PC-9 (cell line): Measurements from ENCODE around the gene ZNF705A. TPM values are rescaled to one million over a fixed set of nuclear protein-coding genes. Genes with fewer than 3 reads are reported as not detected.
"Not testable (repeated sequence)": the region's sequence is repeated elsewhere in the genome, so short reads cannot be mapped to it uniquely, and the experiment has no call there.

Experiments
- BruUV-seq: library from RNA; stranded (reverse); fragments of 400-500 nt; replicated peaks from 2 replicates; lab custom pipeline; 2021; lab: Mats Ljungman, UMichigan
- CTCF ChIA-PET: fragments of 300-600 bp; sonication (Branson Sonifier 250); formaldehyde crosslinking; loops from one replicate; lab custom pipeline; 2022; ENCODE audit warnings: antibody characterized with exemption; lab: Charles Lee
- POLR2A ChIA-PET: fragments of 300-600 bp; sonication (Branson Sonifier 250); formaldehyde crosslinking; loops from one replicate; lab custom pipeline; 2022; ENCODE audit warnings: antibody characterized with exemption; ENCODE audit not compliant: unreplicated experiment; lab: Charles Lee
- DNase-seq, 2 experiments: peaks; one replicate each; pipeline versions ENCODE4 v3.0.0 to v3.0.0-alpha.2; 2015 to 2022; ENCODE audit warnings: mixed read lengths in 1 of 2
- H2AFZ ChIP-seq: fragments of 200-600 bp; sonication (generic); 2 replicates; pipeline ENCODE4 v1.8.1; 2017; ENCODE audit warnings: antibody characterized with exemption
- H3F3A ChIP-seq: fragments of 200-600 bp; sonication (generic); 2 replicates; pipeline ENCODE4 v1.8.1; 2017; ENCODE audit warnings: antibody characterized with exemption, mild to moderate bottlenecking, low read depth; ENCODE audit not compliant: insufficient read depth
- H3K27ac ChIP-seq: fragments of 200-600 bp; sonication (generic); 2 replicates; pipeline ENCODE4 v1.6.1; 2016; ENCODE audit warnings: mixed run types
- H3K27me3 ChIP-seq: fragments of 200-600 bp; sonication (generic); 2 replicates; pipeline ENCODE4 v1.6.1; 2016; ENCODE audit warnings: low read depth, mixed run types; ENCODE audit not compliant: insufficient read depth
- H3K36me3 ChIP-seq: fragments of 200-600 bp; sonication (generic); 2 replicates; pipeline ENCODE4 v1.6.1; 2016; ENCODE audit warnings: low read depth, mixed run types
- H3K4me1 ChIP-seq: fragments of 200-600 bp; sonication (generic); replicated peaks from 2 replicates; pipeline ENCODE4 v1.6.1; 2016; ENCODE audit warnings: mixed run types; ENCODE audit not compliant: insufficient read depth
- H3K4me2 ChIP-seq: fragments of 200-600 bp; sonication (generic); 2 replicates; pipeline ENCODE4 v1.6.1; 2017; ENCODE audit warnings: mixed run types
- H3K4me3 ChIP-seq: fragments of 200-600 bp; sonication (generic); 2 replicates; pipeline ENCODE4 v1.6.1; 2016; ENCODE audit warnings: mixed run types
- H3K79me2 ChIP-seq: fragments of 200-600 bp; sonication (generic); 2 replicates; pipeline ENCODE4 v1.6.1; 2017; ENCODE audit warnings: low read depth, mixed run types
- H3K9me2 ChIP-seq: fragments of 200-600 bp; sonication (generic); 2 replicates; pipeline ENCODE4 v1.8.1; 2017; ENCODE audit warnings: mild to moderate bottlenecking; ENCODE audit not compliant: insufficient read depth
- H3K9me3 ChIP-seq: fragments of 200-600 bp; sonication (generic); 2 replicates; pipeline ENCODE4 v1.8.1; 2016; ENCODE audit warnings: low read depth; ENCODE audit not compliant: insufficient read depth
- H4K20me1 ChIP-seq: fragments of 200-600 bp; sonication (generic); 2 replicates; pipeline ENCODE4 v1.8.1; 2017; ENCODE audit not compliant: insufficient read depth
- CTCF ChIP-seq: fragments of 200-600 bp; sonication (generic); conservative IDR thresholded peaks from 2 replicates; pipeline ENCODE4 v1.6.1; 2017; ENCODE audit warnings: mixed run types, antibody characterized with exemption, mild to moderate bottlenecking, moderate library complexity
- EZH2 ChIP-seq: fragments of 200-600 bp; sonication (generic); IDR thresholded peaks from 2 replicates; pipeline ENCODE4 v1.8.0; 2017; ENCODE audit warnings: antibody characterized with exemption, low read depth
- intact Hi-C: fragments of 100-400 bp; cut with micrococcal nuclease; formaldehyde crosslinking; loops from one replicate; pipeline ENCODE4 v1.10.0; 2022; ENCODE audit not compliant: unreplicated experiment
- total RNA-seq: library from RNA; stranded (reverse); gene quantifications from 2 replicates; pipeline ENCODE4 v1.2.3, GENCODE V29; 2021

ZNF705A gene
- total RNA-seq, 1 experiment from 2014 or later, result not detected

- Histone ChIP-seq H3K27ac (no peak overlapping the region), H3K4me3 (no peak overlapping the region), H3K4me2 (no peak overlapping the region), H3F3A (no peaks in the 10 kb centered on the region), H4K20me1 (no peaks in the 10 kb centered on the region), H3K4me1 (no peaks in the 10 kb centered on the region), H2AFZ (no peak overlapping the region), H3K36me3 (no peaks in the 10 kb centered on the region), H3K27me3 (no peaks in the 10 kb centered on the region), H3K9me2 (no peaks in the 10 kb centered on the region), H3K9me3 (no peaks in the 10 kb centered on the region), H3K79me2 (no peaks in the 10 kb centered on the region)
- no TSS peak for BruUV-seq
- no peak for DNase-seq
- intact Hi-C loops, result no loop called here
- ChIA-PET POLR2A (no interaction called here), CTCF (no interaction called here)
- TF ChIP-seq EZH2, result no peak
- TF ChIP-seq CTCF, result no peak
Measured at GRCh38 chr12:8120072-8120713, 36.6 kb upstream of the ZNF705A start.

DNA sequence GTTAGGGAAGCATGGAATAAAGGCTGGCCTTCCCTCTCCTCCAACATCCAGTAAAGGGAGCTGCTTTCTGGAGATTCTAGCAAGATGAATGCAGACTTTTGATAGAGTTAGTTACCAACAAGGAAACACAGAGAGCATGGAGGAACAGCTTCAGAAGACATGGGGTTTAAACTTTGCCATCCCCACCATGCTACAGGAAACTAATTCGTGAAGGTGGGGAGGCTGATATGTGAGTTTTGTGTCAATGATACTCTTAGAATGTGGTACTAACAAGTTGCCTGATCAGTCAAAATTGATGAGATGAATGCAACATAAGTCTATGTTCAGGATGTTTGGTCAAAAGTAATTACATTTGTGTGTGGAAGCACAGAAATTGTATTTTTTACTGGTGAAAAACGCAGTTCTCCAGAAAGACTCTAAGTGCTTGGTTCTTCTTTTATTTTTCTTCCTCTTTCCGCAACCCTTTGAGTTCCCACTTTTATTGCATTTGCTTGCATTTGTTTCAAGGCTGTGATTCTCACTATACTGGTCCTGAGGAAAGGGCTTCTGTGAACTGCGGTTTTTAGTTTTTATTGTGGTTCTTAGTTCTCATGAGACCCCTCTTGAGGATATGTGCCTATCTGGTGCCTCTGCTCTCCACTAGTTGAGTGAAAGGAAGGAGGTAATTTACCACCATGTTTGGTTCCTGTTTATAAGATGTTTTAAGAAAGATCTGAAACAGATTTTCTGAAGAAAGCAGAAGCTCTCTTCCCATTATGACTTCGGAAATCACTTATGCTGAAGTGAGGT is 33.5 kb upstream of the ZNF705A start, which contains the start of gene CLEC4A:
TSS of gene CLEC4A (plus strand) at position 494 of the 789 bp plus-strand sequence. CDS start at position 756, 262 bp downstream.
- no peaks in the 10 kb centered on the region for H4K20me1 ChIP-seq
- no peaks in the 10 kb centered on the region for H3K27me3 ChIP-seq
- TF ChIP-seq CTCF (no peak), EZH2 (no peak)
- no TSS peak for BruUV-seq
- H3K4me3 ChIP-seq, result no peak within 1 kb of the TSS
- H3K4me2 ChIP-seq, result no peak within 1 kb of the TSS
- H3K36me3 ChIP-seq, result no peaks in the 10 kb centered on the region
- no peaks in the 10 kb centered on the region for H3K4me1 ChIP-seq
- DNase-seq, result no peak
- no peaks in the 10 kb centered on the region for H3K9me3 ChIP-seq
- H2AFZ ChIP-seq, result 0 out of 2 replicates have a peak within 1 kb of the TSS, but pooled peaks have one; percentile 4
- H3F3A ChIP-seq, result no peaks in the 10 kb centered on the region
- no peak within 1 kb of the TSS for H3K27ac ChIP-seq
- ChIA-PET CTCF (no interaction called here), POLR2A (no interaction called here)
- no peaks in the 10 kb centered on the region for H3K79me2 ChIP-seq
- intact Hi-C loops, result no loop called here
- H3K9me2 ChIP-seq, result no peaks in the 10 kb centered on the region

DNA sequence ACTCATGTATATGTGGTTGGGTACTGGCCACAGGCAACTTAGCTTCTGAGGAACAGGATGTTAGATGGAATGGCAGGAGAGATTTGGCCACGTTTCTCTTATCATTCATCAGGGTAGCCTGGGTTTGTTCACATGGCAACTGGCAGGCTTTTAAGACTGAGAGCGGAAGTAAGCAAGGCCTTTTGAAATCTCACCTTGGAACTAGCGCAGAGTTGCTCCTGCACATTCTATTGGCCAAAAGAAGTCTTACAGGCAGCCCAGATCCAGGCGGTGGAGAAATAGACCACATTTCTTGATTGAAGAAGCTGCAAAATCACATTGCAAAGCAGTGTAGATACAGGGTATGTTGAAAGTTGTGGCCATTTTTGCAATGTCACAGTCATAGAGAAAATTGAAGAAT is 29.7 kb upstream of the ZNF705A start:
- Histone ChIP-seq H4K20me1 (no peaks in the 10 kb centered on the region), H3K9me3 (no peaks in the 10 kb centered on the region), H3K79me2 (no peaks in the 10 kb centered on the region), H3K27me3 (no peaks in the 10 kb centered on the region), H3K4me1 (no peaks in the 10 kb centered on the region), H3K27ac (no peak overlapping the region), H3K4me3 (no peak overlapping the region), H3F3A (no peaks in the 10 kb centered on the region), H3K36me3 (no peaks in the 10 kb centered on the region), H3K9me2 (0 out of 2 replicates have a peak, but pooled peaks cover 3% of the 10 kb centered on the region), H2AFZ (no peak overlapping the region), H3K4me2 (no peak overlapping the region)
- TF ChIP-seq CTCF, result no peak
- TF ChIP-seq EZH2, result no peak
- CTCF ChIA-PET, result no interaction called here
- POLR2A ChIA-PET, result no interaction called here
- intact Hi-C loops, result no loop called here
- no peak for DNase-seq
- no TSS peak for BruUV-seq

DNA sequence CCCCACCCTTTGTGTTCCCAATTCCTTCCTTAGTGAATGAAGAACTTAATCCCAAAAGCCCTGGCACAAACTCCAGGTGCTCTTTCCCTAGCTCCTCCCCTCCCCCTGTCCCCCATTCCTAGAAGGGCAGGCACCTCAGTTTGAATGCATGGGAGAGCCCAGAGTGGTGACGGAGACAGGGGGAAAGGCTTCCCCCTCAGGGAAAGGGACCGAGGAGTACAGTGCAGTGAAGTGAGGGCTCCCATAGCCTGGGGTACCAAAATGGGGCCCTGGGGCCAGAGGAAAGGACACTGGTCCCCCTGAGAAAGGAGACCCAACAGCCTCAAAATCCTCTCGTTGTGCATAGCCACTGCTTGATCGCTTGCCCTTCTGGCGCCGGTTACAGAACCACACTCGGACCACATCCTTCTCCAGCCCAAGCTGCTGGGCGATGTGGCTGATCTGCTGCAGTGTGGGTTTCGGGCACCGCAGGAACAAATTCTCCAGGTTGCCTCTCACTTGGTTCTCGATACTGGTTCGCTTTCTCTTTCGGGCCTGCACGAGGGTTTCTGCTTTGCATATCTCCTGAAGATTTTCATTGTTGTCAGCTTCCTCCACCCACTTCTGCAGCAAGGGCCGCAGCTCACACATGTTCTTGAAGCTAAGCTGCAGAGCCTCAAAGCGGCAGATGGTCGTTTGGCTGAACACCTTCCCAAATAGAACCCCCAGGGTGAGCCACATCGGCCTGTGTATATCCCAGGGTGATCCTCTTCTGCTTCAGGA is 23.0 kb upstream of the ZNF705A start:
- H3K4me3 ChIP-seq, intact Hi-C loops, CTCF ChIA-PET: not testable (repeated sequence)

More for the DNA sequence above, 23.0 kb upstream of the ZNF705A start:
- H3F3A ChIP-seq, H3K27ac ChIP-seq, H3K36me3 ChIP-seq, H3K27me3 ChIP-seq, H4K20me1 ChIP-seq, H3K79me2 ChIP-seq, POLR2A ChIA-PET, H3K9me2 ChIP-seq, H3K9me3 ChIP-seq, DNase-seq, H3K4me1 ChIP-seq, BruUV-seq, H3K4me2 ChIP-seq, H2AFZ ChIP-seq: not testable (repeated sequence)
